ENCODE measurements around the gene NCOA7.

DNA sequence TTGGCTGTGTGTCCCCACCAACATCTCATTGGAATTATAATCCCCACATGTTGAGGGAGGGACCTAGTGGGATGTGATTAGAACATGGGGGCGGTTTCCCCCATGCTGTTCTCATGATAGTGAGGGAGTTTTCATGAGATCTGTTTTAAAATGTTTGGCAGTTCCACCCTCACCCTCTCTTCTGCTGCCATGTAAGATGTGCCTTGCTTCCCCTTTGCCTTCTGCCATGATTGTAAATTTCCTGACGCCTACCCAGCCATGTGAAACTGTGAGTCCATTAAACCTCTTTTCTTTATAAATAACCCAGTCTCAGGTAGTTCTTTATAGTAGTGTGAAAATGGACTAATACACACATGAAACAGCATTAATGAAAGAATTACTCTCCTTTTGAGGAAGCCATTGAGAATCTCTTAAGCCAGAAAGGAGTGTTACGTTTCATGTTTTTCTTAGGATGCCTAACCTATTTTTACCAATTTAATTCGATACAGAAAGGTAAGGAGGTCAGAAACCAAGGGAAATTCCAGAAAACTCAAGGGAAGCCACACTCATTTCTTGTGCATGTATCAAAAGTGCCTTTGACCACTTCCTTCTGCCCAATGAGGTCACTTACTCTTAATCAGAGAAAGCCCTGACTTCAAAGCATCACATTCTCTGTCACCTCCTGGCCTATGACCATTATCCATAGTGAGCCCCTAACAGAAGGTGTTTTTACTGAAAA is 141.1 kb downstream of the NCOA7 start:
- TF ChIP-seq, protein P1, sequence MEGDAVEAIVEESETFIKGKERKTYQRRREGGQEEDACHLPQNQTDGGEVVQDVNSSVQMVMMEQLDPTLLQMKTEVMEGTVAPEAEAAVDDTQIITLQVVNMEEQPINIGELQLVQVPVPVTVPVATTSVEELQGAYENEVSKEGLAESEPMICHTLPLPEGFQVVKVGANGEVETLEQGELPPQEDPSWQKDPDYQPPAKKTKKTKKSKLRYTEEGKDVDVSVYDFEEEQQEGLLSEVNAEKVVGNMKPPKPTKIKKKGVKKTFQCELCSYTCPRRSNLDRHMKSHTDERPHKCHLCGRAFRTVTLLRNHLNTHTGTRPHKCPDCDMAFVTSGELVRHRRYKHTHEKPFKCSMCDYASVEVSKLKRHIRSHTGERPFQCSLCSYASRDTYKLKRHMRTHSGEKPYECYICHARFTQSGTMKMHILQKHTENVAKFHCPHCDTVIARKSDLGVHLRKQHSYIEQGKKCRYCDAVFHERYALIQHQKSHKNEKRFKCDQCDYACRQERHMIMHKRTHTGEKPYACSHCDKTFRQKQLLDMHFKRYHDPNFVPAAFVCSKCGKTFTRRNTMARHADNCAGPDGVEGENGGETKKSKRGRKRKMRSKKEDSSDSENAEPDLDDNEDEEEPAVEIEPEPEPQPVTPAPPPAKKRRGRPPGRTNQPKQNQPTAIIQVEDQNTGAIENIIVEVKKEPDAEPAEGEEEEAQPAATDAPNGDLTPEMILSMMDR (IDR thresholded peaks at IDR 0.05): no peak
- TF ChIP-seq POLR2A (IDR thresholded peaks at IDR 0.05): no peak
